ENCODE measurements around the gene LSAMP. TPM values are rescaled to one million over a fixed set of nuclear protein-coding genes. Genes with fewer than 3 reads are reported as not detected.

Gene LSAMP
- total RNA-seq, 2 experiments from 2014 or later, result not detected

DNA sequence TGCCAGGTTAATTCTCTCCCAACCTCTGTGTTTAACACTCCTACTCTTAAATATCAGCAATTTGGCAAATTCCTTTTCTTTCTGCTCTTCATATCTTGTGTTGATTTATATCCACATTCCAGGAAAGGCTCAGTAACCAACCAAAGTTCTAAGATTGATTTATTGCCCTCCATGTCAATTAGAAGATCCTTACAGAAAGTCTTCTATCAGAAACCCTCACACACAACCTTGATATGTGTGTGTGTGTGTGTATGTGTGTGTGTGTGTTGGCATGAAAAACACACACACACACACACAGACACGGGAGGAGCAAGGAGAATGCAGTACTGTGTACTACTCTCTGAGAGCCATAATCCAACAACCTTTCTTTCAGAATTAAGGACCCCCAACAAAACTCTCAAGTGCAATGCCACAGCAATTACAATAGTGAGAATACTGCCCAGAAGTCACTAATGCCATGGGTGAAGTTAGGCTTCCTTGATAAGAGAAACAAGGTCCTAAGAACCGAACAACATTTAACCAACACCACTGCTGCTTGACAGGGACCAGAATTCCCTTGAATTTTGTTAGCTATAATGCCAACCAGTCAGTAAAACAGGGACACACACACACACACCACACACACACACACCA, 1.1 kb downstream of the LSAMP start:
- H3K36me3 Mint-ChIP-seq, result no peaks in the 10 kb centered on the region
- H3K9me3 Mint-ChIP-seq, result peaks cover 2% of the 10 kb centered on the region
- H3K4me1 Mint-ChIP-seq, result no peaks in the 10 kb centered on the region
- peaks cover 23% of the 10 kb centered on the region for H3K27me3 Mint-ChIP-seq
- no peak overlapping the region for H3K4me3 Mint-ChIP-seq
- no peak overlapping the region for H3K27ac Mint-ChIP-seq
- no peak for DNase-seq

DNA sequence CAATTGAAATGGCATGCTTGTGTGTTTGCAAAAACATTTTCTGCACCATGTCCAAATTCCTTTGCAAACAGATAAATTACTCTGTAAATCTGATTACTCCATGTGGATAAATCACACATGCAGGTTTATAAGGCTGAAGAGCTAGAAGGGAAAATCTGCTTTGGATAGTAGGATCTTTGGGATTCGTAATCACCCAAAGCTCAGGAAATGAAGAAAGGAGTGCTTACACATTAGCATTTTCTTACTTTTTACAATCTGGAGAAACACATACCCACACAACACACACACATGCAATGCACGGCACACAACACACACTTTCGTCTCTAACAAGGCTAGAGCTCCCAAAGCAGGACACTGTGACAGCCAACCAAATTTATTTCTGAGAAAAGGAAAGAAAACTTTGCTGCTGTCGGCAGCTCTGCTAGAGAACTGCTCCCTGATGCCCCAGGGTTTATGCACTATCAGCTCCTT, 2.1 kb downstream of the LSAMP start:
- peaks cover 23% of the 10 kb centered on the region for H3K27me3 Mint-ChIP-seq
- peaks cover 2% of the 10 kb centered on the region for H3K9me3 Mint-ChIP-seq
- no peak for DNase-seq
- no peak overlapping the region for H3K27ac Mint-ChIP-seq
- H3K4me1 Mint-ChIP-seq, result no peaks in the 10 kb centered on the region
- no peak overlapping the region for H3K4me3 Mint-ChIP-seq
- no peaks in the 10 kb centered on the region for H3K36me3 Mint-ChIP-seq

DNA sequence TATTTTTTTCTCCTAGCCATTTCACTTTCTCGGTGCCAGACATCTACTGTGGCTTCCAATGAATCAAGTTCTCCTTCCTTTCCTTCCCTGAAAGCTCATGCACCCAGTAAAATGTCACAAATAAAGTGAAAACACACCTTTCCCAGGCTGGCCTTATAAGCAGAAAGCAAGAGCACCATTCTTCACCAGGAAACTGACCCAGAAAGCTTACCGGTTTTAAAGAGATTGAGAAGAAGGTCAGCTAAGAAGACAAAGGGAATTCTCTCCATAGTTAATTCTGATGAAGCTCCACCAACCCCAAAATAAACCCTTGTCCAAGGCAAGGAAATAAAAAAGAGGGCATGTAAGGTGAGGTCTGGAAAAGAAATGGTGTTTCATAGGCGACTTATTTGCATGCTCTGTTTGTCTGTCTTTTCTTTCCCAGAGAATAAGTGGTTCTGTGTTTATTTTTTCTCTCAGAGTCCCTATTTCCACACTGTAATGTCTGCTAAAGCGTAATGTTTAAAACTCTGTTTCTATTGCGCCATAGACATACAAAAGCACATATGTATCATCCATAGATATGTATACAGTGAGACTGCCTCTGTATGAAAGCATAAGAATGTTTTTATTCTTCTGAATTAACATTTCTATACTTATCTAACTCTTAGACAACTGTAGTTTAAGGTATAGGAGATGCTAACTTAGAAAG, 2.8 kb downstream of the LSAMP start:
- no peak overlapping the region for H3K27ac Mint-ChIP-seq
- no peaks in the 10 kb centered on the region for H3K4me1 Mint-ChIP-seq
- no peak overlapping the region for H3K4me3 Mint-ChIP-seq
- DNase-seq, result no peak
- H3K36me3 Mint-ChIP-seq, result no peaks in the 10 kb centered on the region
- peaks cover 2% of the 10 kb centered on the region for H3K9me3 Mint-ChIP-seq
- peaks cover 23% of the 10 kb centered on the region for H3K27me3 Mint-ChIP-seq

DNA sequence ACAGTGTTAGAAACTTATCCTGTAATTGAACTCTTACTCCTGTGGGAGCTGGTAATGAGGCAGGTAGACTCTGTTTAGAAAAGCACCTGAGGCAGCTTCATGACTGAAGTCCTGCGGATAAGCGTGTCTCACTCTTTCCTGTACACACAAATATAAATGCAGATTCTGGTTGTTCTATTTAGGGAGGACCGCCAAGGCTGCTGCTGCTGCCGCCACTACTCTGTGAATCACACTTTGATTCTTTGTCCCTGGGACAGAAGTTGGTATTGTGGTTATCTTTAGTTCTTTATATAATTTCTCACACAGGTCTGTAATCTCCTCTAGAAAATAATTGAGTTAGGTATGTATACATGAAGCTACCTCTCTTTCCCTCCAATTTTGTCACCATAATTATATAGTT, 3.6 kb downstream of the LSAMP start:
- no peaks in the 10 kb centered on the region for H3K36me3 Mint-ChIP-seq
- H3K4me3 Mint-ChIP-seq, result no peak overlapping the region
- no peak overlapping the region for H3K27ac Mint-ChIP-seq
- H3K27me3 Mint-ChIP-seq, result peaks cover 23% of the 10 kb centered on the region
- no peak for DNase-seq
- H3K4me1 Mint-ChIP-seq, result no peaks in the 10 kb centered on the region
- H3K9me3 Mint-ChIP-seq, result no peaks in the 10 kb centered on the region

DNA sequence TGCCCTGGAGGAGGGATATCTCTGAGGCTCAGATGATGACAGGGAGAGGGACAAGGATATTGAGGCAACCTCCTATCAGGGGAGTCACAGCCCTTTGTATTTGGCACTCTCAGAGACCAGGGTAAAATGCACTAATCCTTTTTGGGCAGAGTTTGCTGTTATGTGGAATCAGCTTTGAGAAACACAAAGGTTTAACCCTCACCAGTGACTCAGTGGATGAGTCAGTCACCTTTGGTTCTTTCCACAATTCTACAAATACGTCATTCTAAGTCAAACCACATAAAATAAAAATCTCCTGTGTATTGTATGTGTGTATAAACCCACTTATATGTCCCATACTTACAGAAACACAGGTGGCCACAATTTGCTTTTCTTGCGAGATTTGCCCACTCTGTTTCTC, 5.1 kb downstream of the LSAMP start:
- Mint-ChIP-seq H3K4me3 (no peak overlapping the region), H3K9me3 (no peaks in the 10 kb centered on the region), H3K27me3 (peaks cover 13% of the 10 kb centered on the region), H3K4me1 (no peaks in the 10 kb centered on the region), H3K36me3 (no peaks in the 10 kb centered on the region), H3K27ac (no peak overlapping the region)
- no peak for DNase-seq

- H3K27me3 Mint-ChIP-seq, result no peaks in the 10 kb centered on the region
Observed at GRCh38 chr3:116433552-116433951, 11.7 kb downstream of the LSAMP start.

DNA sequence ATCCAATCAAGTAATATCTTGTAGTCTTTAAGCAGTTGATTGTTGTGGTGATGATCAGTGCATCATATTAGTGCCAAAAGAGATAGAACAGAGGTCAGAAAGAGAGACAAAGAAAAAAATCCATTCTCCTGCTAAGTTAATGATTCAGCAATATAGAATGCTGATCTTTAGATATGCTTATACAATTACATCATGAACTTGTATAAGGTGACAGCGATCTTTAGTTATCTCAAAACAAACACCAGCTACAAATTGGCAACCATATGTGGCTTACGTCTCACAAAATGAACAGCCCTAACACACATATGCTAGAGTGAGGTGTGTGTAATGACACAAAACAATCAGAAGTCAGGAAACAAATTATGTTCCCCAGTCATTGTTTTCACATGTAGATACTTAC, 12.5 kb downstream of the LSAMP start:
- Mint-ChIP-seq H3K4me1 (no peaks in the 10 kb centered on the region), H3K27ac (no peak overlapping the region), H3K36me3 (no peaks in the 10 kb centered on the region), H3K4me3 (no peak overlapping the region), H3K27me3 (no peaks in the 10 kb centered on the region), H3K9me3 (no peaks in the 10 kb centered on the region)
- DNase-seq, result no peak

More at GRCh38 chr3:116433552-116433951, 11.7 kb downstream of the LSAMP start:
- H3K27ac Mint-ChIP-seq, result no peak overlapping the region
- no peaks in the 10 kb centered on the region for H3K4me1 Mint-ChIP-seq
- H3K9me3 Mint-ChIP-seq, result no peaks in the 10 kb centered on the region
- no peaks in the 10 kb centered on the region for H3K36me3 Mint-ChIP-seq
- H3K4me3 Mint-ChIP-seq, result no peak overlapping the region
- no peak for DNase-seq

GRCh38 chr3:116429479-116430269, 15.6 kb downstream of the LSAMP start:
- Mint-ChIP-seq H3K4me3 (no peak overlapping the region), H3K9me3 (peaks cover 5% of the 10 kb centered on the region), H3K4me1 (no peaks in the 10 kb centered on the region), H3K36me3 (no peaks in the 10 kb centered on the region), H3K27ac (no peak overlapping the region), H3K27me3 (no peaks in the 10 kb centered on the region)
- DNase-seq, result no peak

DNA sequence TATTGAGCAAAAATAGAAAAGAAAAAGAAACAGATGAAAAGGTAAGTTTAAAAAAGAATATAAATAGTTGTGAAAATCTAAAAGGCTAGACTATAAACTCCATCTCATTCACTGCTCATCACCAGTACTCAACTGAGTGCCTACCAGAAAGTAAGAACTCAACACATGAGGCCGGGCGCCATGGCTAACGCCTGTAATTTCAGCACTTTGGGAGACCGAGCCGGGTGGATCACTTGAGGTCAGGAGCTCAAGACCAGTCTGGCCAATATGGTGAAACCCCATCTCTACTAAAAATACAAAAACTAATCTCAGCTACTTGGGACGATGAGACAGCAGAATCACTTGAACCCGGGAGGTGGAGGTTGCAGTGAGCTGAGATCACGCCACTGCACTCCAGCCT, 19.3 kb downstream of the LSAMP start:
- Mint-ChIP-seq H3K27me3 (no peaks in the 10 kb centered on the region), H3K36me3 (no peaks in the 10 kb centered on the region), H3K4me3 (no peak overlapping the region), H3K27ac (no peak overlapping the region), H3K4me1 (no peaks in the 10 kb centered on the region), H3K9me3 (peaks cover 7% of the 10 kb centered on the region)
- no peak for DNase-seq

GRCh38 chr3:116425126-116425525, 20.2 kb downstream of the LSAMP start:
- H3K27ac Mint-ChIP-seq, result no peak overlapping the region
- no peak for DNase-seq
- H3K36me3 Mint-ChIP-seq, result no peaks in the 10 kb centered on the region
- no peaks in the 10 kb centered on the region for H3K27me3 Mint-ChIP-seq
- H3K4me1 Mint-ChIP-seq, result no peaks in the 10 kb centered on the region
- H3K9me3 Mint-ChIP-seq, result peaks cover 7% of the 10 kb centered on the region
- H3K4me3 Mint-ChIP-seq, result no peak overlapping the region

- Mint-ChIP-seq H3K4me1 (no peaks in the 10 kb centered on the region), H3K4me3 (no peak overlapping the region), H3K36me3 (no peaks in the 10 kb centered on the region), H3K27me3 (no peaks in the 10 kb centered on the region), H3K27ac (no peak overlapping the region), H3K9me3 (peaks cover 7% of the 10 kb centered on the region)
- no peak for DNase-seq
Observed at GRCh38 chr3:116423945-116424344, 21.3 kb downstream of the LSAMP start.

DNA sequence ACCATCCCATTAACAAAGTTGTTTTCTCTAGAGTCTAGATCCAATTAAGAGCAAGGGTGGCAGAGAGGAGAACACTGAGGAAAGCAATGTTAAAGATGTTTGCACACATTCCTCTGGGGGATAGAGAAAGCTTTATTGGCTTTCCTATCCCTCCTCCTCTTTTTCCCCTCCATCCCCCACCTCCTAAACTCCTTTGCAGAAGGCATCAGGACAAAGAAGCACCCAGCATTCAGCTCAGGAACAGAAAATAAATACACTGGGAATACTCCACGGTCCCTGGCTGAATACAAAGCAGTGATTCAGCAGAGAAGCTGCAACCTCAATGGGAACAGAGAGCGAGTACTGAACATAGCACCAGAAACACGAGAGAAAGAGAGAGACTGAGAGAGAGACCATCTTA, 21.9 kb downstream of the LSAMP start:
- Mint-ChIP-seq H3K4me1 (no peaks in the 10 kb centered on the region), H3K27ac (no peak overlapping the region), H3K9me3 (peaks cover 7% of the 10 kb centered on the region), H3K4me3 (no peak overlapping the region), H3K27me3 (no peaks in the 10 kb centered on the region), H3K36me3 (no peaks in the 10 kb centered on the region)
- no peak for DNase-seq

DNA sequence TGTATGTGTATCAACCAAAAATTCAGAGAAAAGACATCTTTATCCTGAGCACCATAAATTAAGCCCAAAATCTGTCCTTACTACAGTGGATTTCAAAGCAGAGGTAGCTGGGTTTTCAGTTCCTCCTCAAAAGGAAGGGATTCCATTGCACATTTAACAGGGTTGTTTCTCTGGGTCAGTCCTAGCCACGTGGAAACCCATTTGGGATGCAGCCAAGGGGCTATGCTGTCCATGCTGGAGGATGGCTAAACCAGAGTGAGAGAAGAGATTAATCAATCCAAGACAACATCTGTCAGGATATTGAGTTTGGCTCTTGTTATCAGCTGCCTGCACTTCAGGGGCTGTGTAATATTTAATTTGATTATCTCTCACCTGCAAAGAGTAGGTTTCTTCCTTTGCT, 28.1 kb downstream of the LSAMP start:
- H3K36me3 Mint-ChIP-seq, result no peaks in the 10 kb centered on the region
- H3K27ac Mint-ChIP-seq, result no peak overlapping the region

GRCh38 chr3:116413319-116413718, 32.0 kb downstream of the LSAMP start:
- no peak overlapping the region for H3K4me3 Mint-ChIP-seq
- no peak for DNase-seq
- no peaks in the 10 kb centered on the region for H3K27me3 Mint-ChIP-seq
- H3K36me3 Mint-ChIP-seq, result no peaks in the 10 kb centered on the region
- no peaks in the 10 kb centered on the region for H3K9me3 Mint-ChIP-seq
- no peak overlapping the region for H3K27ac Mint-ChIP-seq
- H3K4me1 Mint-ChIP-seq, result no peaks in the 10 kb centered on the region

More for the DNA sequence above, 28.1 kb downstream of the LSAMP start:
- Mint-ChIP-seq H3K4me3 (no peak overlapping the region), H3K9me3 (no peaks in the 10 kb centered on the region), H3K4me1 (no peaks in the 10 kb centered on the region), H3K27me3 (no peaks in the 10 kb centered on the region)
- no peak for DNase-seq

- Mint-ChIP-seq H3K4me3 (no peak overlapping the region), H3K27me3 (no peaks in the 10 kb centered on the region), H3K4me1 (no peaks in the 10 kb centered on the region), H3K27ac (no peak overlapping the region), H3K36me3 (no peaks in the 10 kb centered on the region), H3K9me3 (peaks cover 1% of the 10 kb centered on the region)
- DNase-seq, result no peak
Observed at GRCh38 chr3:116408473-116408872, 36.8 kb downstream of the LSAMP start.

Data from activated naive CD8-positive, alpha-beta T cell treated with anti-CD3 and anti-CD28 coated beads for 36 hours (primary cell).